K562 (cell line): ENCODE measurements around the gene ADGRB2. TPM values are rescaled to one million over a fixed set of nuclear protein-coding genes. Genes with fewer than 3 reads are reported as not detected.

ENCODE experiments used
- AFF1 ChIP-seq, 2 experiments: fragments of 450-650 bp; IDR thresholded peaks; 2 replicates each; pipeline ENCODE4 v1.6.1; 2018; ENCODE audit warnings: mild to moderate bottlenecking in 2 of 2, low read depth in 1 of 2; ENCODE audit not compliant: partially characterized antibody in 2 of 2
- ATF7 ChIP-seq: fragments of 450-650 bp; IDR thresholded peaks from 2 replicates; pipeline ENCODE4 v1.7.1; 2014; ENCODE audit warnings: mild to moderate bottlenecking, moderate library complexity
- CBX3 ChIP-seq, 2 experiments: IDR thresholded peaks; 1 replicate in 1 of 2; 2 replicates in 1 of 2; pipeline ENCODE4 v1.6.1; 2012; ENCODE audit warnings: inconsistent platforms in 2 of 2, low read length in 2 of 2, borderline replicate concordance in 1 of 2, control low read depth in 1 of 2
- CEBPZ ChIP-seq: fragments of 150-350 bp; IDR thresholded peaks from 2 replicates; pipeline ENCODE4 v1.6.1; 2014; ENCODE audit warnings: low read depth, mild to moderate bottlenecking, low read length, borderline replicate concordance
- E2F8 ChIP-seq: fragments of 450-650 bp; IDR thresholded peaks from 2 replicates; pipeline ENCODE4 v1.7.1; 2018; ENCODE audit warnings: mild to moderate bottlenecking, low read depth; ENCODE audit not compliant: partially characterized antibody
- TSHZ1 ChIP-seq: fragments of 250-450 bp; sonication (Bioruptor Pico); IDR thresholded peaks from 2 replicates; pipeline ENCODE4 v1.4.0; 2020; ENCODE audit warnings: mild to moderate bottlenecking, moderate library complexity
- USF1 ChIP-seq: sonication (generic); formaldehyde crosslinking; IDR thresholded peaks from 2 replicates; pipeline ENCODE4 v1.9.0; 2022; ENCODE audit warnings: mild to moderate bottlenecking, missing genetic modification reagents
- ZNF277 ChIP-seq: fragments of 250-450 bp; sonication (Bioruptor Pico); IDR thresholded peaks from 2 replicates; pipeline ENCODE4 v1.8.0; 2022; ENCODE audit warnings: inconsistent platforms, mild to moderate bottlenecking, moderate library complexity, borderline replicate concordance
- polyA plus RNA-seq, 8 experiments: library from polyadenylated mRNA; depleted of rRNA in 4 of 8; stranded (reverse) in 5 of 8; unstranded in 3 of 8; fragments of >200 nt; fragmentation: Nextera tagmentation in 2 of 8; fragmentation: Illumina TruSeq in 1 of 8; extraction: Ambion mirVana in 2 of 8; extraction: Trizol in 1 of 8; gene quantifications; 2 replicates each; pipeline versions ENCODE4 v1.2.1 to v1.2.3, GENCODE V29; 2011 to 2014; ENCODE audit warnings: inconsistent platforms in 1 of 8, missing spikeins in 1 of 8
- total RNA-seq, 7 experiments: library from RNA; depleted of rRNA in 6 of 7; stranded (reverse); fragments of >200 nt in 6 of 7; fragmentation: Illumina TruSeq in 2 of 7; extraction: Trizol in 2 of 7; gene quantifications; 2 replicates each; pipeline versions ENCODE4 v1.2.1 to v1.2.3, GENCODE V29; 2011 to 2021; ENCODE audit warnings: low replicate concordance in 1 of 7

The ADGRB2 gene
- total and polyA plus RNA-seq, 9 of the 15 experiments (the other 6 are each of a cell fraction or from before 2014, with no cell fraction given) = 0.04 to 0.23 (median 0.20) TPM; not detected in 2

GRCh38 chr1:31788138-31788824 is 24.1 kb upstream of the ADGRB2 start (continued):
- TF ChIP-seq CEBPZ (no peak), ZNF277 (CRISPR knock-in tag) (no peak), CBX3 (IDR thresholded peaks at IDR 0.05; ENCODE audit: borderline replicate concordance in 1 of 2, low read length in 2 of 2) (no peak; a peak in 1 of 3 replicates), E2F8 (peak; percentile 78), AFF1 (IDR thresholded peaks at IDR 0.05; ENCODE audit: low read depth in 1 of 2, partially characterized antibody in 2 of 2) (peak in 1 of 2 experiments; percentile 60), USF1 (CRISPR knock-in tag) (no peak; the same call in 1 of the 2 replicates), TSHZ1 (CRISPR knock-in tag) (no peak), ATF7 (peak; percentile 81)
